K562 (cell line): ENCODE results near the gene TMEM154. TPM values are rescaled to one million over a fixed set of nuclear protein-coding genes. Genes with fewer than 3 reads are reported as not detected.

Source experiments
- ELF2 ChIP-seq: fragments of 250-450 bp; sonication (Bioruptor Pico); IDR thresholded peaks from 2 replicates; pipeline ENCODE4 v1.5.0; 2021; ENCODE audit warnings: mild to moderate bottlenecking
- ERF ChIP-seq: fragments of 450-650 bp; formaldehyde crosslinking; IDR thresholded peaks from 2 replicates; pipeline ENCODE4 v1.4.0; 2020; ENCODE audit warnings: mild to moderate bottlenecking, mixed read lengths
- KDM2B ChIP-seq: fragments of 250-450 bp; sonication (Bioruptor Pico); IDR thresholded peaks from 2 replicates; pipeline ENCODE4 v1.8.0; 2021; ENCODE audit warnings: mild to moderate bottlenecking, moderate library complexity
- RB1 ChIP-seq: fragments of 450-650 bp; IDR thresholded peaks from 2 replicates; pipeline ENCODE4 v1.6.1; 2017; ENCODE audit warnings: low read depth, mild to moderate bottlenecking
- SMAD4 ChIP-seq: fragments of 250-450 bp; sonication (Bioruptor Pico); conservative IDR thresholded peaks from 2 replicates; pipeline ENCODE4 v1.8.0; 2021; ENCODE audit warnings: inconsistent platforms, mild to moderate bottlenecking, moderate library complexity
- SRSF7 ChIP-seq: fragments of 200-400 bp; formaldehyde crosslinking; optimal IDR thresholded peaks from 2 replicates; pipeline ENCODE3; 2017; ENCODE audit warnings: mild to moderate bottlenecking, low read depth, low read length
- STAT5A ChIP-seq: IDR thresholded peaks from 2 replicates; pipeline ENCODE4 v1.6.1; 2012; ENCODE audit warnings: low read length, inconsistent platforms, borderline replicate concordance
- ZFPM2 ChIP-seq: fragments of 250-450 bp; sonication (Bioruptor Pico); IDR thresholded peaks from 2 replicates; pipeline ENCODE4 v1.5.1; 2022; ENCODE audit warnings: mild to moderate bottlenecking
- ZNF717 ChIP-seq: fragments of 250-450 bp; sonication (Bioruptor Pico); IDR thresholded peaks from 2 replicates; pipeline ENCODE4 v1.5.0; 2021
- polyA plus RNA-seq, 8 experiments: library from polyadenylated mRNA; depleted of rRNA in 4 of 8; stranded (reverse) in 5 of 8; unstranded in 3 of 8; fragments of >200 nt; fragmentation: Nextera tagmentation in 2 of 8; fragmentation: Illumina TruSeq in 1 of 8; extraction: Ambion mirVana in 2 of 8; extraction: Trizol in 1 of 8; gene quantifications; 2 replicates each; pipeline versions ENCODE4 v1.2.1 to v1.2.3, GENCODE V29; 2011 to 2014; ENCODE audit warnings: inconsistent platforms in 1 of 8, missing spikeins in 1 of 8
- total RNA-seq, 7 experiments: library from RNA; depleted of rRNA in 6 of 7; stranded (reverse); fragments of >200 nt in 6 of 7; fragmentation: Illumina TruSeq in 2 of 7; extraction: Trizol in 2 of 7; gene quantifications; 2 replicates each; pipeline versions ENCODE4 v1.2.1 to v1.2.3, GENCODE V29; 2011 to 2021; ENCODE audit warnings: low replicate concordance in 1 of 7
- TF ChIP-seq, protein P1 (sequence below): fragments of 250-450 bp; sonication (Bioruptor Pico); IDR thresholded peaks from 2 replicates; pipeline ENCODE4 v1.4.0; 2020
- TF ChIP-seq, protein P2 (sequence below): sonication (generic); formaldehyde crosslinking; IDR thresholded peaks from 2 replicates; pipeline ENCODE4 v1.4.0; 2020; ENCODE audit warnings: mild to moderate bottlenecking, missing genetic modification reagents
- TF ChIP-seq, protein P3 (sequence below): fragments of 450-650 bp; IDR thresholded peaks from 2 replicates; pipeline ENCODE4 v1.6.1; 2016
- TF ChIP-seq, protein P4 (sequence below): fragments of 250-450 bp; sonication (Bioruptor Pico); IDR thresholded peaks from 2 replicates; pipeline ENCODE4 v1.9.0; 2021; ENCODE audit warnings: mild to moderate bottlenecking, inconsistent platforms

The TMEM154 gene
- total and polyA plus RNA-seq, 9 of the 15 experiments (the other 6 are each of a cell fraction or from before 2014, with no cell fraction given) = 0.13 to 1.8 (median 0.58) TPM

DNA sequence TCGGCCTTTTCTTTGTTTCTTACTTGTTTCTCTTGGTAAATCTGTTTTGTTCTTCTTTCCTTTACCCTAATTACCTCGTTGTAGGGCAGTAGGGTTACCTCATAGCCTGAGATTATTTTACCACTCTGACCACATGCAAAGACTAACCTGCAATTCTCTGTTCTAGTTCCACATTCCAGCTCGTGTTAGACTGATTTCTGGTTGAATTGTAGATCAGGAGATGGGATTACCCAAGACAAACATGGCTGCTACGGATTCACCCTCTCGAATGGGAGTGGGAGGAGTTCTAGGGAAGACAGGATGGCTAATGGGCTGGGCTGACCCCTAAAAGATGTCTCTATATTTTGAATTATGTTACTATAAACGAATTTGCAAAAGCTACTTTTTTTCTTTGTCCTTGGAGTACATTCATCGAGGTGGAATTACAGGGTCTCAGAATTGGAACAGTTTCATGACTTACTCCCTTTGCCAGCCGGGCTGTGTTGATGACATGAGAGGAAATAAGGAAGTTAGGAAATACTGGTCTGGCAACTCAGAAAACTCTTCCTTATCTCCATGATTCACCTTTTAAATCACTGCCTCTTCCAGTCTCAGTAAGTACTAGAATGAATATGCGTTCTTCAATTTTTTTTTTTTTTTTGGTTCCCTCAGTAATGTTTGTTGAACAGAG is 107.2 kb downstream of the TMEM154 start (continued):
- TF ChIP-seq, protein P1, sequence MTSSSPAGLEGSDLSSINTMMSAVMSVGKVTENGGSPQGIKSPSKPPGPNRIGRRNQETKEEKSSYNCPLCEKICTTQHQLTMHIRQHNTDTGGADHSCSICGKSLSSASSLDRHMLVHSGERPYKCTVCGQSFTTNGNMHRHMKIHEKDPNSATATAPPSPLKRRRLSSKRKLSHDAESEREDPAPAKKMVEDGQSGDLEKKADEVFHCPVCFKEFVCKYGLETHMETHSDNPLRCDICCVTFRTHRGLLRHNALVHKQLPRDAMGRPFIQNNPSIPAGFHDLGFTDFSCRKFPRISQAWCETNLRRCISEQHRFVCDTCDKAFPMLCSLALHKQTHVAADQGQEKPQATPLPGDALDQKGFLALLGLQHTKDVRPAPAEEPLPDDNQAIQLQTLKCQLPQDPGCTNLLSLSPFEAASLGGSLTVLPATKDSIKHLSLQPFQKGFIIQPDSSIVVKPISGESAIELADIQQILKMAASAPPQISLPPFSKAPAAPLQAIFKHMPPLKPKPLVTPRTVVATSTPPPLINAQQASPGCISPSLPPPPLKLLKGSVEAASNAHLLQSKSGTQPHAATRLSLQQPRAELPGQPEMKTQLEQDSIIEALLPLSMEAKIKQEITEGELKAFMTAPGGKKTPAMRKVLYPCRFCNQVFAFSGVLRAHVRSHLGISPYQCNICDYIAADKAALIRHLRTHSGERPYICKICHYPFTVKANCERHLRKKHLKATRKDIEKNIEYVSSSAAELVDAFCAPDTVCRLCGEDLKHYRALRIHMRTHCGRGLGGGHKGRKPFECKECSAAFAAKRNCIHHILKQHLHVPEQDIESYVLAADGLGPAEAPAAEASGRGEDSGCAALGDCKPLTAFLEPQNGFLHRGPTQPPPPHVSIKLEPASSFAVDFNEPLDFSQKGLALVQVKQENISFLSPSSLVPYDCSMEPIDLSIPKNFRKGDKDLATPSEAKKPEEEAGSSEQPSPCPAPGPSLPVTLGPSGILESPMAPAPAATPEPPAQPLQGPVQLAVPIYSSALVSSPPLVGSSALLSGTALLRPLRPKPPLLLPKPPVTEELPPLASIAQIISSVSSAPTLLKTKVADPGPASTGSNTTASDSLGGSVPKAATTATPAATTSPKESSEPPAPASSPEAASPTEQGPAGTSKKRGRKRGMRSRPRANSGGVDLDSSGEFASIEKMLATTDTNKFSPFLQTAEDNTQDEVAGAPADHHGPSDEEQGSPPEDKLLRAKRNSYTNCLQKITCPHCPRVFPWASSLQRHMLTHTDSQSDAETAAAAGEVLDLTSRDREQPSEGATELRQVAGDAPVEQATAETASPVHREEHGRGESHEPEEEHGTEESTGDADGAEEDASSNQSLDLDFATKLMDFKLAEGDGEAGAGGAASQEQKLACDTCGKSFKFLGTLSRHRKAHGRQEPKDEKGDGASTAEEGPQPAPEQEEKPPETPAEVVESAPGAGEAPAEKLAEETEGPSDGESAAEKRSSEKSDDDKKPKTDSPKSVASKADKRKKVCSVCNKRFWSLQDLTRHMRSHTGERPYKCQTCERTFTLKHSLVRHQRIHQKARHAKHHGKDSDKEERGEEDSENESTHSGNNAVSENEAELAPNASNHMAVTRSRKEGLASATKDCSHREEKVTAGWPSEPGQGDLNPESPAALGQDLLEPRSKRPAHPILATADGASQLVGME = no peak
- no peak for TF ChIP-seq ELF2 (CRISPR knock-in tag)
- no peak for TF ChIP-seq ZNF717 (CRISPR knock-in tag)
- TF ChIP-seq, protein P2, sequence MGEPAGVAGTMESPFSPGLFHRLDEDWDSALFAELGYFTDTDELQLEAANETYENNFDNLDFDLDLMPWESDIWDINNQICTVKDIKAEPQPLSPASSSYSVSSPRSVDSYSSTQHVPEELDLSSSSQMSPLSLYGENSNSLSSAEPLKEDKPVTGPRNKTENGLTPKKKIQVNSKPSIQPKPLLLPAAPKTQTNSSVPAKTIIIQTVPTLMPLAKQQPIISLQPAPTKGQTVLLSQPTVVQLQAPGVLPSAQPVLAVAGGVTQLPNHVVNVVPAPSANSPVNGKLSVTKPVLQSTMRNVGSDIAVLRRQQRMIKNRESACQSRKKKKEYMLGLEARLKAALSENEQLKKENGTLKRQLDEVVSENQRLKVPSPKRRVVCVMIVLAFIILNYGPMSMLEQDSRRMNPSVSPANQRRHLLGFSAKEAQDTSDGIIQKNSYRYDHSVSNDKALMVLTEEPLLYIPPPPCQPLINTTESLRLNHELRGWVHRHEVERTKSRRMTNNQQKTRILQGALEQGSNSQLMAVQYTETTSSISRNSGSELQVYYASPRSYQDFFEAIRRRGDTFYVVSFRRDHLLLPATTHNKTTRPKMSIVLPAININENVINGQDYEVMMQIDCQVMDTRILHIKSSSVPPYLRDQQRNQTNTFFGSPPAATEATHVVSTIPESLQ (CRISPR knock-in tag) = no peak
- no peak for TF ChIP-seq KDM2B (CRISPR knock-in tag)
- peak; percentile 46; the same call in 1 of the 2 replicates for TF ChIP-seq STAT5A
- TF ChIP-seq RB1 = no peak
- TF ChIP-seq, protein P3, sequence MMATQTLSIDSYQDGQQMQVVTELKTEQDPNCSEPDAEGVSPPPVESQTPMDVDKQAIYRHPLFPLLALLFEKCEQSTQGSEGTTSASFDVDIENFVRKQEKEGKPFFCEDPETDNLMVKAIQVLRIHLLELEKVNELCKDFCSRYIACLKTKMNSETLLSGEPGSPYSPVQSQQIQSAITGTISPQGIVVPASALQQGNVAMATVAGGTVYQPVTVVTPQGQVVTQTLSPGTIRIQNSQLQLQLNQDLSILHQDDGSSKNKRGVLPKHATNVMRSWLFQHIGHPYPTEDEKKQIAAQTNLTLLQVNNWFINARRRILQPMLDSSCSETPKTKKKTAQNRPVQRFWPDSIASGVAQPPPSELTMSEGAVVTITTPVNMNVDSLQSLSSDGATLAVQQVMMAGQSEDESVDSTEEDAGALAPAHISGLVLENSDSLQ = no peak
- no peak for TF ChIP-seq ERF (CRISPR knock-in tag)
- TF ChIP-seq, protein P4, sequence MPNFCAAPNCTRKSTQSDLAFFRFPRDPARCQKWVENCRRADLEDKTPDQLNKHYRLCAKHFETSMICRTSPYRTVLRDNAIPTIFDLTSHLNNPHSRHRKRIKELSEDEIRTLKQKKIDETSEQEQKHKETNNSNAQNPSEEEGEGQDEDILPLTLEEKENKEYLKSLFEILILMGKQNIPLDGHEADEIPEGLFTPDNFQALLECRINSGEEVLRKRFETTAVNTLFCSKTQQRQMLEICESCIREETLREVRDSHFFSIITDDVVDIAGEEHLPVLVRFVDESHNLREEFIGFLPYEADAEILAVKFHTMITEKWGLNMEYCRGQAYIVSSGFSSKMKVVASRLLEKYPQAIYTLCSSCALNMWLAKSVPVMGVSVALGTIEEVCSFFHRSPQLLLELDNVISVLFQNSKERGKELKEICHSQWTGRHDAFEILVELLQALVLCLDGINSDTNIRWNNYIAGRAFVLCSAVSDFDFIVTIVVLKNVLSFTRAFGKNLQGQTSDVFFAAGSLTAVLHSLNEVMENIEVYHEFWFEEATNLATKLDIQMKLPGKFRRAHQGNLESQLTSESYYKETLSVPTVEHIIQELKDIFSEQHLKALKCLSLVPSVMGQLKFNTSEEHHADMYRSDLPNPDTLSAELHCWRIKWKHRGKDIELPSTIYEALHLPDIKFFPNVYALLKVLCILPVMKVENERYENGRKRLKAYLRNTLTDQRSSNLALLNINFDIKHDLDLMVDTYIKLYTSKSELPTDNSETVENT = no peak
- TF ChIP-seq SRSF7 = no peak
- no peak for TF ChIP-seq ZFPM2 (CRISPR knock-in tag)
- peak; percentile 69 for TF ChIP-seq SMAD4 (CRISPR knock-in tag)
